NCI-H2196 (cell line): ENCODE data around the gene ZDHHC11.
A peak's percentile ranks its signal among the peaks of the same experiment; 100 is the strongest.

Experiments
- DNase-seq: peaks from one replicate; lab custom pipeline; 2025; ENCODE audit not compliant: unreplicated experiment; lab: John Stamatoyannopoulos, UW

ZDHHC11 gene

GRCh38 chr5:850511-851006, at the start of gene ZDHHC11:
ZDHHC11 (minus strand) TSS chr5:850986; CDS start chr5:850602, 384 bp downstream.
- DNase-seq: no peak

DNA sequence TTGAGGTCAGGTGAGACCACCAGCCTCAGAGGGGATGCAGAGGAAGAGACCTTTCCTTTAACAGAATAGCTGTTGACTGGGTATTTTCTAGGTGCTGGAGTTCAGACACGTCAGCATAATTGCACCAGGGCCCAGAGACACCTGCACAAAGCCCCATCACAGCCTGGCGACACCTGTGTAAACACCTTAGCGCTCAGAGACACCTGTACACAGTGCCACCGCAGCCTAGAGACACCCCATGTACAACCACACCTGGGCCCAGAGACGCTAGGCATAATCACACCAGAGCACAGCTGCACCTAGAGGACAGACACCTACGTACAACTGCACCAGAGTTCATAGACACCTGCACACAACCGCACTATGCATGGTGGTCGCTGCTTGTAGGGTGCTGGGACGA, 42.9 kb upstream of the ZDHHC11 start:
- DNase-seq: no peak

DNA sequence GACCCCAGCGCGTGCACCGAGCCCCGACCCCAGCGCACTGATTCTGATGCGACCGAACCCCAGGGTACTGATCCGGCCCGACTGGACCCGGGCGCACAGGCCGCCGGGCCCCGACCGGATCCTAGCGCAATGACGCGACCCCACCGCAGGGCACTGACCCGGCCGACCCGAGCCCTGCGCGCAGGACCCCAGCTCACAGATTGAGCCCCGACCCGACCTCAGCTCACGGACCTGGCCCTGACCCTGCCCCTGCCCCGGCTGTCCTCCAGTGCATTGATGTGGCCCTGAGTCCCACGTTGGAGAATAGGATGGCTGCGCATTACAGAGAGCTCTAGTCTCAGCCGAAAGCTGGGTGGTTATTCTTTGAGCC, 42.3 kb upstream of the ZDHHC11 start:
- DNase-seq: no peak

- peak; percentile 89 for DNase-seq
Observed at GRCh38 chr5:892394-893136, 41.8 kb upstream of the ZDHHC11 start, which contains the start of the genes BRD9 and TRIP13. BRD9 (minus strand) TSS chr5:892801; CDS start chr5:892657, 144 bp downstream. TRIP13 (plus strand) TSS chr5:892884; CDS start chr5:892999, 115 bp downstream.

DNA sequence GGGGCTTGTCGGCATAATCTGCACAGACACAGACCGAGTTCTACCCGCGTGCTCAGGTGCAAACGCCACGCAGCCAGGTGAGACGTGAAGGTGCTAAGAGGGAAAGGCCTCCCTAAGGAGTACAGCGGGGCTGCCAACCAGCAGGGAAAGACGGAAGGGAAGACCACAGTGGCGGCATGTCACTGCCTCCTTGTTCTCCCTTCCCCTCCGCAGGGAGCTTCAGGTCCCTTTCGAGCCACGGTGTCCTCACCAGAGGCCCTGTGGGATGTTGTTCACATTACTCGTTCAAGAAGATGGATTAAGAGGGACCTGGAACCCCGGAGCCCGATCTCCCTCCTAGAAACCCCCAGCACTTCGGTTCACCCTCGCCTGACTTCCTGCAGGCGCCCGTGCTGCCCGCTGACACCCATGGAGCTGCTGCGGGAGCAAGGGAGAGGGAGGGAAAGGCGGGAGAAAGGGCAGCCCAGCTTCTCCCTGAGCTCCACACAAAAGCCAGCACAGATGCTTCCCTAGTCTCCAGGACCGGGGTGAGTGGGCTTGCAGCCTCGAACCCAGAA, 41.1 kb upstream of the ZDHHC11 start:
- DNase-seq: no peak

GRCh38 chr5:891117-891836, 40.5 kb upstream of the ZDHHC11 start:
- no peak for DNase-seq

DNA sequence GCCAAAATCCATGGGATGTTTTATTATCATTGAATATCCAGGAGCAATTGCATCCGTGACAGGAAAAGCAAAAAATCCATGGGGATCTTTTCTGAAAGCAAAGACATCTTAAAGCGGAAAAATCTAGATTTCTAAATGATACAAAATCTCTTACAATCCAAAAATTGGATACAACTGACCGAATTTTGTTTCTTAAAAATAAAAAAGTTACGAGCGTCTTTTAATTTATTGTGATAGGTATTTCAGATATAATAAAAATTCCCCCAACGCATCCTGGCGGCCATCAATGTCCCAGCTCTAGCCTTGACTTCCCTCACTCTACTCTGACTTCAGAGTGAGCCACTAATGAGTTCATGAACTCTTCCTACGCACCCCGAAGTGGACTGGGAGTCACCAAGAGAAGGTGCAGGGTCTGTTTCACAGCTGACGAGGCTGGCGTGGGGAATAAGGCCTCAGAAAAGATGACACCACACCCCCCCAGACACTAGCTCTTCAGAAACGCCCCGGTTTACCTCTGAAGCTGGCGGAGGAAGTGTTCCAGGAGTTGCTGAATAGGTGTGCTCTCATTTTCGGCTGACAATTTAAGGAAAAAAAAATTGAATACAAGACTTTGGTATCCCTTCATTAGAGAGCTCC, 38.4 kb upstream of the ZDHHC11 start:
- no peak for DNase-seq

DNA sequence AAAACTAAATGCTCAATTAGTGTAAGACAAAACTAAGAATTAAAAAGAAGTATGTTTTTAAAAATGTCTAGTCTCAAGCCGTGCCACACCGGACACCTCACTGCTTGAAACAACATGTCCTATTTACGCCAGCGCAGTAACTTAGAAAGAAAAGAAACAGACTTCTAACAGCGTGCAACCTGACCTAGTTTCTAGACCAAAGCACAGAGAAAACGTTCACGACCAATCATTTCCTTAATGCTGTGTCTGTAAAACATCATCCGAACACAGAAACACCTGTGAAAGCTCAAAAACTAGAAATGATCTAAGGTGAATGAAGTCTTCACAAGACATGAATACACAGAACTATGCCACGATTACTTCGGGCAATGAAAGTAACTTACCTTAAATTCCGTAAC, 37.9 kb upstream of the ZDHHC11 start:
- DNase-seq: no peak

- no peak for DNase-seq
Observed at GRCh38 chr5:887947-888637, 37.3 kb upstream of the ZDHHC11 start.

- peak; percentile 11 for DNase-seq
Observed at GRCh38 chr5:886716-887325, 36.0 kb upstream of the ZDHHC11 start.

GRCh38 chr5:886036-886435, 35.2 kb upstream of the ZDHHC11 start:
- no peak for DNase-seq

- peak; percentile 63 for DNase-seq
Observed at GRCh38 chr5:885529-885928, 34.7 kb upstream of the ZDHHC11 start.

DNA sequence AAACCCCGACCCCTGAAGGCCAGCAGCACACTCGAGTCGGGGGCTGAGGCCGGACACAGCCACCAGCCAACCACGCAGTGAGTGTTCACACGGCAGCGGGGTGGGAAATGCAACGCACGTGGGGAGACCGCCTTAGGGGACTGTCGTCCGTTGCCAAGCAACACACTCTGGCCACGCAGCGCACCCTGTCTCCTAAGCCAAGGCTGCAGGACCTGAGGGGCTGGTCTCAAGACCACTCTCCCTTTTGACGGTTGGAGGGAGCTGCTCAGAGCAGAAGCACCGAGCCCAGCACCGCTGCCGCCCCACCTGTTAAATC, 34.3 kb upstream of the ZDHHC11 start:
- no peak for DNase-seq

DNA sequence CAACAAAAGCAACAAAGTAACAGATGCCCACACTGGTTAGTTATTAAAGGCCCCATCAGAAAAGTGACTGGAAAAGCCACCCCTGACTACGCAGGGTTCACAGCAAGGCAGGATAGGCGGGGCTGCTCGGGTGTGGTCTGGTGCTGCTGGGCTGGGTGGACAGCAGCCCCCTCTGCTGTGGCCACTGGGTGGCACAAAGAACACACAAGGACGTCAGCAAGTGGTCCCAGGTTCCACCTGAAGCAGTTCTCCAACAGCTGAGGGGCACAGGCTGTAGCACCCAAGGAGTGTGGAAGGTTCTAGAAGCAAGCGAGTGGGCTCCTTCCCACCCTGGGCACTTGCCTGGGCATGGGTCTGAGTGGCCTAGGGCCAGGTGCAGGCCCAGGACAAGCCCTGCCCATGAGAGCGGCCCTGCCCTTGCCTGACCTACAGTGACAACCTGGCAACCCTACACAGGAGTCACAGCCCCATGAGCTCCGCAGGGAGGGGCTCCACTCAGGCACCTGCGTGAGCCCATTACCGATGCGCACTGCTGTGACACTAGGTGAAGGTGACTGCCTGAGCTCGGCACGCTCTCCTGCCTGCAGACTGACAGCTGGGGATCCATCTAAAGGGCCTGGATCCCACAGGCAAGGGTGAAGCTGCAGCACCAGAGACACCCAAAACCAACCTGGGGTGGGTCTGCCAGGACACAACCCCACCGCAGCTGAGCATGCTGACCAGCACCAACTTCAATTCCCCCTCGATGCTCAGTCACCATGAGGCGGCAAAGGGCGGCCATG, 33.8 kb upstream of the ZDHHC11 start:
- no peak for DNase-seq

DNA sequence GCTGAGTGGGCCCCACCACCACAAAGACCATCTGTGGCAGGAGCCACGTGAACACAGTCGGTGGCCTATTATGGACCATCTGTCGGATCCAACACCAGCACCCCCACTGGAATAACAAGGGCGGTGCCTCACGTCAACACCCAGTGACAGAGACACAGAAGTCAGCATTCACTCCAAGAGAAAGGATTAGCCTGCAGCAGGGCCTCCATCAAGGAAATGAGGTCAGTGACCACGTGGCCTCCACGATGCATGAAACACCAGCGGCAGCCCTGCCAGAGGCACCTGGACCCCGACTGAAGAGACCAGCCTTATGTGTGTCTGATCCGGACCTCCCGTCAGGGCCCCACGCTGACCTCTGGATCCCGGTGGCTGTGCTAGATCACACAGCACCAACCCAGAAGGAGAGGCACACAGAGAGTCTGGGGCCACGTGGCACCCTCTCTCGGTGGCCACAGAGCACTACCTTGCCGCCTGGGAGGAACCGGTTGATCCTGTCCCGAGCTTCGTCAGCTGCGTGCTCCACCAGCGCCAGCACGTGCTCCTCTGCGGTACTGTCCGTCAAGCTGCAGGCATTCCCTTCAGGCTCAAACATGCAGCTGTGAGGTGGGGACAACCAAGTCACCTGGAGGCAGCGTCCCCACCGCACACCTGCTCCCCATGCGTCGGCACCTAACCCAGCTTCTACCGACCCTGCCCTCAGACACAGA, 32.8 kb upstream of the ZDHHC11 start:
- no peak for DNase-seq

- no peak for DNase-seq
Observed at GRCh38 chr5:882253-883183, 31.7 kb upstream of the ZDHHC11 start.

GRCh38 chr5:881551-881935, 30.8 kb upstream of the ZDHHC11 start:
- DNase-seq: no peak
